NCI-H2081 (cell line): Measurements from ENCODE around the gene COX5A.
A peak's percentile ranks its signal among the peaks of the same experiment; 100 is the strongest.
"Not testable (repeated sequence)": the region's sequence is repeated elsewhere in the genome, so short reads cannot be mapped to it uniquely, and the experiment has no call there.

Experiments used
- DNase-seq, 2 experiments: peaks; one replicate each; lab custom pipeline; 2025; lab: John Stamatoyannopoulos, UW

The COX5A gene

DNA sequence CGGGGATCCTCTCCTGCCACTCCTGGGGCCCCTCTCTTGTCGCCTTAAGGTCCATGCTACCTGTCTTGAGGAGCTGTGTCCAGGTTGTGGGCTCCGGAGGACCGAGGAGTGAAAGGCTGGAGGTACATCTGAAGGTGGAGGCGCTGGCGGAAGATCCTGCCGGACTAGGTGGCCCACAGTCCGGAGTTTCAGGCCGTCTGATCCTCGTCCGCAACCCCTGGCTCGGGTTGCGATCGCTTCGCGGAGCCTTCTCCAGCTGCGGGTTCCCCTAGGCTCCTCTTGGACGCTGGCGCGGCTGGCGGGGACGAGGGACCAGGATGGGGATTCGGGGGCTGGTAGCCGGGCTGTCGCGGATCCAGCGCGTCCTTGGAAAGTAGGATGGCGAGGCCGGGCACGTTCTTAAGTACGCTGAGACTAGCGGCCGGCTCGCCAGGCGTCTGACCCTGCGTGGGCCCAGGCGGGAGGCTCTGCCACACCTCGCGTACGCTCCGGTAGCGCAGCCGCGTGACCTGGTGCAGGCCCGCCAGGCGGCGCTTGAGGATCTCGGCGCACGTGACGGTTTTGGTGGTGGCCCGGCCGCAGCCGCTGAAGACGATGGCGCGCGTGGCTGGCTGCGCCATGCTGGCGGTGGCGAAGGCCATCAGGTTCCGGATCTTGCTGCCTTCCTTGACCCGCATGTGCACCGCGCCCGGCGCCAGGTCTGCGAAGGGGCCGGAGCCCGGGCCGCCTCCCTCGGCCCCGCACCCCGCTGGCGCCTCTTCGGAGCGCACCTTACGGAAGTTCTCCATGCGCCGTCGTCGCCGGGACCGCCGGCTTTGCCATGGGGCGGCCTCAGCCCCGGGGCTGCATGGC, 18.1 kb upstream of the COX5A start:
- DNase-seq: peak; percentile 47 to 58

DNA sequence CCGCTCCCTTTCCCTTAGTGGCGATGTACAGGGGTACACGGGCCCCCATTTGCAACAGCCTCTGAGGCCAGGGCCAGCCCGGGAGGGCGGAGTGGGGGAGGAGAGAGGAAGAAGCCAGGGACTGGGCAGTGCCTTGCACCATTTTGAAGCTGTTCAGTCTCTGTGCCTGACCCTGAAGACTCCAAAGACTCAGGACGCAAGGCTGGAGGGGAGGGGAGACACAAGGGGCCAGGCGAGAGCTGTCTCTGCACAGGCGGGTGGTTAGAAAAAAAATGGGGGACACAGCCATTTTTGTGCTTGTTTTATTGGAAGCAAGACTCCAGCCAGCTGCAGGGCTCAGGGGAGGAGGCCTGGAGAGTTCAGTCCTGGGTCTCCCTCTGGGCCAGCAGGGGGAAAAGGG, 17.1 kb upstream of the COX5A start:
- DNase-seq: no peak

DNA sequence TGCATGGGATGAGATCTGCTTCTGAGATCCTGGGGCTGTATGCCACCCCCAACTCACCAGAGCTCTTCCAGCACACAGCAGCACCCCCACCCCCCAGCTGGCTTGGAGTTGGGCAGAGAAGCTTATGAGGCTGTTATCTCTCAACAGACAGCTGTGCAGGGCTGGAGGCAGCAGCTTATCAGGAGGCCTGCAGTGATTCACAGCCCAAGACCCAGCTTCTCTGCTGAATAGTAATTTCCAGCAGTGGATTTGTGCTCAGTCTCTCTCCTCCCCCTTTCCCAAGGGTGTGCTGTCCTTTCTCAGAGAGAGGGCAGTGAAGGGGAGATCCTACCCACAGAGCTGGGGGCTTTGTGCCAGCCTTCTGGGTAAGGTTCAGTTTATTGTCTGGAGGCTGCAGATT, 16.6 kb upstream of the COX5A start:
- no peak for DNase-seq

DNA sequence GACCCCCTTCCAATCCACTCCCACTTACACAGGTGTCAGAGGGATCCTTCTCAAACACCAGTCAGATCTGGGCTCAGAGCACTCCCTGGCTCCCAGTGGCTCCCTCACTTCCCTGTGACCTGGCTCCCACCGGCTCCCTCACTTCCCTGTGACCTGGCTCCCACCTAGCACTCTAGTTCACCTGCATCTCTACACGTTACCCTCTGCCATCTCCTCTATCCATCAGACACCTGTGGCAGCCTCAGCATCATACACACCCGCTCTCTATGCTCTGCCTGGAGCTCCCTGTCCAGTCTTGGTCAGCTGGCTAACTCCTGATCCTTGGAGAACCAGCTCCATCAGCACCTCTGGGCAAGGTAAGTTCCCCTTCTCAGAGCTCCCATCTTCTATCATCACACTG, 13.1 kb upstream of the COX5A start:
- no peak for DNase-seq

DNA sequence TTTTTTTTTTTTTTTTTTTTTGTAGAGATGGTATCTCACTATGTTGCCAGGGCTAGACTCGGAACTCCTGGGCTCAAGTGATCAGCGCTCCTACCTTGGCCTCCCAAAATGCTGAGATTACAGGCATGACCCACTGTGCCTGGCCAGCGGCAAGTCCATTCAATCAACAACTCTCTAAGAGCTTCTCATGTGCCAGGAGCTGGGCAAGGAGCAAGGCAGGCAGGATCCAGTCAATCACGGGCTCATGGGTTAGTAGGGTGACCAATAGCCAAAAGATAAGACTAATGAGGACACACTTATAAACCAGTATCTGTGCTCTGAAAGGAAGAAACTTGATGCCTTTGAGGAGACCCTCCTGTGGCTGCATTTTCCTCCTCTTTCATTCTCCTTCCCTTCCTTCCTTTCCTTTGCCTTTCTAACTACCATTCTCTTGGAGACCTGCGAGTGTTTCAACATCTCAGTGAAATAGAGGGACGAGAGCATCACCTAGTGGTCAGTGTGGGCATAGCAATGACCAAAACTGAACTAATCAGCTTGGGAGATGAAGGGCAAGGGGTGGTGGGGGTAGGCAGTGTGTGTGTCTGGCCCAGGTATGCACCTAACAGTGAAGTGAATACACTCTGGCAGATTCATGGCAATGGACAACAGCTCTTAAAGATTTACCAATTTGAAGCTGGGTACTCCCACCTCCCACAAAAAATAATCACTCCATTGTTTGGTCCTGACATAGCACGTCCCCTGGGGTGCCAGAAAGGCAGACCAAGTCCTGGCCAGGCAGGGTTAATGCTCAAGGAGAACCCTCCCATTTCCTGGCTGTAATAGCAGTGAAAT, 12.4 kb upstream of the COX5A start:
- DNase-seq: peak; percentile 71 to 76

DNA sequence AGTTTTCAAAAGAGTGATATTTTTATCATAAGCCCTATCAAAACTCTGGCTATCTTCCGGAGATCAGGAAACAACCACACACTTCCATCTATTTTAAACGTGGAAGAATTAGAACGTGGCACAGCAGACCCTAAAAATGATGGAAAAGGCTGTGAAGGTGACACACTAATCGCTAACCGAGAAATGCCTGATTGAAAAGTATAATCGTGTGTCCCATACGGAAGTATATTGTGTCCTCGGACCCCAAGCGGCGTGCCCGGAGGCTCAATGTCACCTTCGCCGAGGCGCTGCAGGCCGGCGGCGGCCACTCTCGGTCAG, 642 bp downstream of the COX5A start:
- peak in 1 of 2 experiments; percentile 39 for DNase-seq

DNA sequence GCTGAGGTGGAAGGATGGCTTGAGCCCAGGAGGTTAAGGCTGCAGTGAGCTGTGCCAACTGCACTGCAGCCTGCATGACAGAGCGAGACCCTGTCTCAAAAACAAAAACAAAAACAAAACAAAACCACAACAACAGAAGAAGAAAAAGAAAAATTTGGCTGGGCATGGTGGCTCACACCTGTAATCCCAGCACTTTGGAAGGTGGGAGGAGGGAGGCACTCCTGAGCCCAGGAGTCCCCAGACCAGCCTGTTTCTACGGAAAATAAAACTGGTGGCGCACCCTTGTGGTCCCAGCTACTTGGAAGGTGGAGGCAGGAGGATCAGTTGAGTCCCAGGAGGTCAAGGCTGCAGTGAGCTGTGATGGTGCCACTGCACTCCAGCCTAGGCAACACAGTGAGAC, 2.7 kb downstream of the COX5A start:
- peak in 1 of 2 experiments; percentile 19 for DNase-seq

DNA sequence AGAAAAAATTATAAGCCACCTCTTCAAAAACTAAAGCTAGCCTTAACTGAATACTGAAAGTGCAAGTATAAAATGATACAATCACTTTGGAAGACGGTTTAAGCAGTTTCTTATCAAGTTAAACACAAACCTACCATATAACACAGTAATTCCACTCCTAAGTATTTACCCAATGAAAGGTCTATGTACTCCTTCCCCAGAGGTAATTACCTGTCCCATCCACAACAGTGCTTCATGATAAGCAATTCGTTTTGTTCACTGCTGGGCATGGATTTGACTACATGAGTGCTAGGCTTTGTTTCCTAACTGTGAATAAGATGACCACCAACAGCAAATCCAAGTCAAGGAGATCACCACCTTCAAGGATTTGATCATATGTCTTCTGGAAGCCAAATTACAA, 4.3 kb downstream of the COX5A start:
- no peak for DNase-seq

DNA sequence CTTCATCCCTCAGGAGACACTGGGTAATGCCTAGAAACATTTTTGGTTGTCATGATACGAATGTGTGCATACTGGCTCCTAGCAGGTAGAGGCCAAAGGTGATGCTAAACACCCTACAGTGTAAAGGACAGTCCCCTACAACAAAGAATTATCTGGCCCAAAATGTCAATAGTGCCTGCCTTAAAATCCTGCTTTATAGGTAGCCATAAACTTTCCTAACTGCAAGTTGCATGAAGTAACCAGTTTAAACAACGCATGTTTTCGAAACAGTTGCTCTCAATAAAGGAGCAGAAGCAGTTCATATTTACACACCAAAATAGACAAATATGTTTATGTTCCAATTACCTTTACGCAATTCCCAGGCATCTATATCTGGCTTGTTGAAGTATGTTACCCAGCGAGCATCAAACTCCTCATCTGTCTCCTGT, 9.1 kb downstream of the COX5A start:
- no peak for DNase-seq

DNA sequence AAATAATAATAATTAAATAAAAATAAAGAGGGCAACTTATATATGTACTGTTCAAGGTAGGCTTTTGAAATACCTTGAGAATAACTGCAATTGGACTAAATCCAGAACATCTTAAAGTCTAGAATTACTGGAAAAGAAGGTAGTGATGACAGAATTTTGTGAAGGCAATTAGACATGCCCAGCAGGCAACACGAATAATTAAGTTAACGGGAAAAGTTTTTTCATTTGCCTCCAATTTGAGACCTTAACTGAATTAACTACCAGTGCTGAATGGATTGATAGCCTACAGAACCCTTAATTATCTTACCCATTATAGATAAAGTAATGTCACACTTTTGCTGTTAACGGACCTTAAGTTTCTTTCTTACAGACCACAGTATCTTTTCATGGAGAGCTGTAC, 13.3 kb downstream of the COX5A start:
- no peak for DNase-seq

DNA sequence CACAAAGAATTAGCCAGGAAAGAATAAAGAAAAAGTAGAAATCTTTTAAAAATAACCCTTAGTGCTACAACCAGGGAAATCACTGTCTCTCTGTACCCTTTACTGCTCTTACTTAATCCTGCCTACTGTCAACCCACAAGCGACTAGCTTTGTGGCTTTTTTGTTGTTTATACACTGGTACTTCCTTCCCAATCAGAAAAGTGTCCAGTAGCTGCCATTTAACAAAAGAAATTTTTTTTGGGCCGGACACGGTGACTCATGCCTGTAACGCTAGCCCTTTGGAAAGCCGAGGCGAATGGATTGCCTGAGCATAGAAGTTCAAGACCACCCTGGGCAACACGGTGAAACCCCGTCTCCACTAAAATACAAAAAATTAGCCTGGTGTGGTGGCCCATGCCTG, 17.4 kb downstream of the COX5A start:
- DNase-seq: no peak

DNA sequence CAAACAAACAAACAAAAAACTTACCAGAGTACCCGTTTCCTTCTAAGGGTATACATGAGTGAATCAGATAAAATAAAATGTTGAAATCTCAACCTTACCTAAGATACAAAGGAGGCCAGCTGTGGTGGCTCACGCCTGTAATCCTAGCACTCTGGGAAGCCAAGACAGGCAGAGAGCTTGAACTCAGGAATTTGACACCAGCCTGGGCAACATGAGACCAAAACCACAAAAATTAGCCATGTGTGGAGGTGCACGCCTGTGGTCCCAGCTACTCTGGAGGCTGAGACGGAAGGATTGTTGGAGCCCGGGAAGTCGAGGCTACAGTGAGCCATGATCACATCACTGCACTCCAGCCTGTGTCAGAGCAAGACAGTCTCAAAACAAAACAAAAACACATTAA, 20.2 kb downstream of the COX5A start:
- DNase-seq: no peak

DNA sequence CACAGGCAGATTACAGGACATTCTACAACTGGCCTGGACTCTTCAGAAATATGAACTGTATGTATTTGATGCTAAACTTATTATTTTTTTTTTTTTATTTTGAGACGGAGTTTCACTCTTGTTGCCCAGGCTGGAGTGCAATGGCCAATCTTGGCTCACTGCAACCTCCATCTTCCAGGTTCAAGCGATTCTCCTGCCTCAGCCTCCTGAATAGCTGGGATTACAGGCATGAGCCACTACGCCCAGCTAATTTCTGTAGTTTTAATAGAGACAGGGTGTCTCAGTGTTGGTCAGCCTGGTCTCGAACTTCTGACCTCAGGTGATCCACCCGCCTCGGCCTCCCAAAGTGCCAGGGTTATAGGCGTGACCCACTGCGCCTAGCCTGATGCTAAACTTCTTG, 24.1 kb downstream of the COX5A start:
- DNase-seq: not testable (repeated sequence)

DNA sequence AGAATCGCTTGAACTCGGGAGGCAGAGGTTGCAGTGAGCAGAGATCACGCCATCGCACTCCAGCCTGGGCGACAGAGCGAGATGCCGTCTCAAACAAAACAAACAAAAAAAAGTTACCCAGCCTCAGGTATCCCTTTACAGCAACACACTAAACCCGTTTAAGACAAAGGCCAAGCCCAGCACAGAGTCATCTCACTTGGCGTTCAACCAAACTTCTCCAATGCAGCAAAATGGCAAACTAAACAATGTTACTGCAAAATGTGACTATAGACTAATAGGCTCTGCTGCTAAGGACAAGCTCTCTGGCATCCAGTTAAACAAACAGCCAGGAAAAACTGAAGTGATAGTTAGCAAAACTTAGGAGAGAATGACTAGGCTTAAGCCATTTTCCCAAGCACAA, 24.8 kb downstream of the COX5A start:
- DNase-seq: no peak

DNA sequence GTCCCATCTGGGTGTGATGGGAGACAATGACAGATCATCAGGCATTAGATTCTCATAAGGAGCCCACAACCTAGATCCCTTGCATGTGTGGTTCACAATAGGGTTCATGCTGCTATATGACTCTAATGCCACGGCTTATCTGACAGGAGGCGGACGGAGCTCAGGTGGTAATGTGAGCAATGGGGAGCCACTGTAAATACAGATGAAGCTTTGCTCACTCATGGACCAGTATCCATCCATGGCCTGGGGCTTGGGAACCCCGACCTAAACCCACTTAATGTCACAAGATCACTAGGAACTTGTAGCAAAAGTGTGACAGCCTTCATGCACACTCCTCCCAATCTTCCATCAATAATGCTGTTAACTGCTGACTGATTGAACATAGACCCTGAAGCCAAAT, 29.2 kb downstream of the COX5A start:
- DNase-seq: no peak

DNA sequence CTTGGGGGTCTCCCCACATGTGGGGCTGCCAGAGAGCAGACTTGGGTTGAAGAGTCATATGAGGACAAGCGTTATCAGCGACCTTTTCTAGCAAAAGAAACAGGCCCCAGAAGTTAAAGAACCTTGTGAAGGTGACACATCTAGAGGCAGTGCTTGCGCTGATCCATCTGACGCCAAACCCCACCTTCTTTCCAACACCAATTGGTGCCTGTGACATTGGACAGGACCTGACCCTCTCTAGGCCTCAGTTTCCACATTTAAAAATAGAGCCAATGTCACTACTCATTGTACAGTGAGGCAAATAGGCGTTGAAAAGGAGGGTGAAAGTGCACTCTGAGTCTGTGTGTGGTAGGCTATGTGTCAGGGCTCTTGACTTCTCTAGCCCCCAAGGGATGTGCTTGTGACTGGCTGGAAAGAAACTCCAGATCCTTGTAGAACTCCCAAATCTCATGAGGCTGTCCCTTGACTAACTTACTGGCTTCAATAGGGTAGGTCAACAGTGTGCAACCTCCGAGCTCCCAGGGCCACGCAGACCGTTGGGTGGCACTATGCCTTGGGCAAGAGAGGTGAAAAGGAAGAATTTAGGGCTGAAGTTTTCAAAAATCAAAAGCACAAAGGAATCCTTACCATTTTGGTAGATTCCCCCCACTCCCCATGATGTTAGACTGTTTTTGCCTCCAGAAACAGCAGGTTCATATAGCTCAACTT, 30.6 kb downstream of the COX5A start:
- peak in 1 of 2 experiments; percentile 10 for DNase-seq

DNA sequence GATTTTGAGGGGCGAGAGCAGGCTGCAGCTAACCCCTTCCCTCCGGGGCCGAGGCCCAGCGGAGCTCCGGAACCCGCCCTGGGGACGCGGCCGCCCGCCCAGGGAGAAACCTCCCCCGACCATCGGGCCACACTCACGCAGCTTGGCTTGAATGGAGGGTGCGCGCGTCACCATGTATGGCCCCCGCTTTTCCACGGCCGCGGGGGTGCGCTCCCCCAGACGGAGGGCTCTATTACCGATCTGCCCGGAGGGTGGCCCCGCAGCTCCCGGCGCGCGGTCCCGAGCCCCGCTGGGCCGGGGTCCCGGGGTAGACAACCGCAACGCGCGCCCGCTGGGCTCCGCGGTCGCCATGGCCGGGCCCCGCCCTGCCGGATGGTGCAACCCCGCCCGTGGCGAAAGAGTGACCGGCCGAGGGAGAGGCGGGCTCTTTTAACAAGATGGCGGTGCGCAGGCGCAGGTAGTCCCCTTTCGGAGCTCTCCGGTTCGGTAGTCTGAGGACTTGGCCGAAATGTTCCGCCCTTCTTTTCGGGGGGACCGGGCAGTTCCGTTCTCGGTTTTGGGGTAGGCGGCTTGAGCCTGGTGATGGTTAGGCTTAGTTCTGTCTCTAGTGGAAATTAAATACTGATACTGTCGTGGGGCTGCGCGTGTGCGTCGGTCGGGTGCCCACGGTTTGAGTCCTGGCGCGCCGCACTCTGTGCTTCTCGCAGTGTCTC, 31.3 kb downstream of the COX5A start, which contains the start of gene FAM219B:
Gene FAM219B (minus strand): TSS at position 402 of the 713 bp plus-strand sequence. CDS start 51 bp downstream, at position 351.
- DNase-seq: peak; percentile 83 to 90

DNA sequence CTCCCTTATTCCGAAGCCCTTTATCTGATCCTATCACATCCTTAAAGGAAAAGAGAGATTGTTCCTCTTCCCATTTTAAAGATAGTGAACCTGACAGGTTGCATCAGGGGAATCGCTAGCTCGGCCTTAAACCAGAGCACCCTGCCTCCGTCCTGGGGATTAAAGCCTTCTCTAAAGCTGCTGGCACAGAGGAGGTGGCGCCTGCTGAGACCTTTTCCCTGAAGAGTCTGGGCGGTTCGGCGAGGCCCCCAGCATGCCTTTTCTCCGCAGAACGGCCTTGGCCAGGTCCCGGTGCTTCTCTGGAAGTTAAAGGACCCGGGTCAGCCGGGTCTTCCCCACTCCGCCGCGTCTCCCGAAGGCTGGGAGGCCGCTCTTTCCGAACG, 31.8 kb downstream of the COX5A start:
- peak in 1 of 2 experiments; percentile 35 for DNase-seq

DNA sequence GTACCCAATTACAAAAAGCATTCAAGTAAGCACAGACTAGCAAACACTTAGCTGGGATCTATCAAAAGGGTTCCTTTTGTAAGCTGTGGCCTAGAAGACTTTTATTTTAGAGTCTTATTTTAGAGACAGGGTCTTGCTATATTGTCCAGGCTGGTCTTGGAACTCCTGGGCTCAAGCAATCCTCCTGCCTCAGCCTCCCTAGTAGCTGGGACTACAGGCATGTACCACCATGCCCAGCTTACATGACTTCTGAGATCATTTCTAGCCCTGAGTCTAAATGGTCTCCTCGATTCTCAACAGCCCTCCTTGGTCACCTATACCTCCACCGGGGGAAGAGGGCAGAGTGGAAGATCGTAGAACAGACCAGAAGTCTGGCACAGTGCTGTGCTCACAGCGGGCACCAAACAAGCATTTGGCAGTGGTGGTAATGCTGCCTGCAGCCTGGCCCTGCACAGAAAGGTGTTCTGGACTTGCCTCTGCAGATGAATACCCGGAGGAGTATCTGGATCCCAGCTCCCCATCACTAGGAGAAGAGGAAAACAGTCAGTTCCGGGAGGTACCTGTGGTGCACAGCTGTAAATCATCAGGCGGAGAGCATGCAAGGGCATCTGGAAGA, 33.6 kb downstream of the COX5A start:
- no peak for DNase-seq

DNA sequence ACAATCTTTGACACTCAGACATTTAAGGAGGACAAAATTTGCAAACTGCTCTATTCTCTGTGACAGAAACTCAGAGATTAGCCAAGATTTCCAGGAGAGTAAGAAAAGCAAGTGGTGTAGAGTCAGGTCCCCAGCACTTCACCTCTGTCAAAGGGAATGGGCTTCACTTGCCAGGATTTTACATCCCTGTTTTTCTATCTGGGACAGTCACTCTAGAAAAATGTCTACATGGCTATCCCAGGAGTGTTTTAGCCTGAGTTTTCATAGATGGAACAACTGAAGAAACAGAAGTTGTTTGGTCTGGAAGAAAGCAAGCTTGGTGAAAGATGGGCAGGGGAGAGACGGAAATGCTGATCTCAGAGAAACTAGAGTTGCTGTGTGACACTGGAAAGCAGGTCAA, 34.2 kb downstream of the COX5A start:
- no peak for DNase-seq

DNA sequence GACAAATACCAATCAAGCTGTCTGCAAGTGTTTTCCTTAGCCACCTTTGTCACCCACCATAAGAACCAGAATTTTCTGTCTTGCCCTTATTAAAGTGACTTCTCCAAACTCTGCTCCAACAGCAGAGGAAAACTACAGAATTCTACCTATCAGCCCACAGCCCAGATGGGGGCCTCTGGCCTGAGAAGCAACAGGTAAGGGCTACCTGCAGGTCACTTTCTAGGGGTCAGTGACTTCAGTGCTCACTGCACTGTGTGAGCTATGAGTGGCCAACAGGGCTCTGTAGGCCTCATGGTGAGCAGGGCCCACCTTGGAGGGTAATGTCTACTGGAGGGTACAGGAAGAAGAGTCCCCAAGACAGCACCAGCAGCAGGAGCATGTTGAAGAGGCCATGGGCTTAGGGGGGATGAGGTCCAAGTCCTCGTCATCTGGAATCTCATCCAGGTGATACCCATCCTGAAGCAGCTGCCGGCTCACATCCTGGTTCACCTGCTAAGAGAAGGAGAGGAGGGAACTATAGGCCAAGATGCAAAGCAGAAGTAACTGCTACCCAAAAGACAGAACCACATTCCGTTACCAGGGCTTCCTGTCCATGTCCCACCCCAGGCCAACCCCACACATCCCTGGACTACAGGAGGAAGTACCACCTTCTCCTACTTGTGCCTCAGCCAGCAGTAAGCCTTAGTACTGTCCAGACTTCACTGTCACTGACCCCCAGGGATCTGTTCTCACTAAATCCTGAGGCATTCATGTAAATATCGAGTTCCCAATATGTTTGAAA, 35.4 kb downstream of the COX5A start:
- DNase-seq: no peak
